Measurements from ENCODE around the gene LMCD1. TPM values are rescaled to one million over a fixed set of nuclear protein-coding genes. Genes with fewer than 3 reads are reported as not detected.

Gene LMCD1
- total RNA-seq, 2 experiments from 2014 or later: 0.36 to 0.55 TPM

DNA sequence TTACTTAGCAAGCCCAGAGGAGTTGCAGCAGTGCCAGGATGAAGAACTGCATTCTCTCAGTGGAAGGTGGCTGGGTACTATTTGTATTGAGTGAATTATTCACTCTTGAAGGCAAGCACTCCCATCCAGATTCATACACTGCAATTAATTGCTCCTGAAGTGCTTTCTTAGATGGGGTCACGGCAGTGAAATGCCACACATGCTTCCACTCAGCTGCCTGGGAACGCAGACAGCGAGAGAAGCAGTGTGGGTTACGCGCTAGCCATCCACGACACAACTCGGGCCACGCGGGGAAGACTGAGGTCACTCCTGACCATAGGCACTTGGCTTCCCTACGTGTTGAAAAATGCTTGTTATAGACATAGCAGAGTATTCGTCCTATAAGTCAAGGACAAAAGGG, 30.8 kb upstream of the LMCD1 start:
- H3K4me1 Mint-ChIP-seq (ENCODE audit: low read depth): no peaks in the 10 kb centered on the region
- H3K27me3 ChIP-seq (ENCODE audit: control insufficient read depth in 1 of 2, insufficient read depth in 2 of 2, low read length in 2 of 2): no peaks in the 10 kb centered on the region
- ChIA-PET POLR2A (no interaction called here), CTCF (no interaction called here)
- no peaks in the 10 kb centered on the region for H3K36me3 Mint-ChIP-seq (ENCODE audit: low read depth)
- H3K27ac ChIP-seq (ENCODE audit: low read depth in 1 of 2, low read length in 2 of 2): no peak overlapping the region
- H3K4me1 ChIP-seq (ENCODE audit: insufficient read depth, low read length): no peaks in the 10 kb centered on the region
- H3K36me3 ChIP-seq (ENCODE audit: insufficient read depth, low read length): no peaks in the 10 kb centered on the region
- H3K9me3 ChIP-seq (ENCODE audit: control insufficient read depth in 1 of 2, insufficient read depth in 1 of 2, low read length in 2 of 2): no peaks in the 10 kb centered on the region
- intact Hi-C loops (cut with DNase I, micrococcal nuclease): no loop called here
- TF ChIP-seq, protein P1, sequence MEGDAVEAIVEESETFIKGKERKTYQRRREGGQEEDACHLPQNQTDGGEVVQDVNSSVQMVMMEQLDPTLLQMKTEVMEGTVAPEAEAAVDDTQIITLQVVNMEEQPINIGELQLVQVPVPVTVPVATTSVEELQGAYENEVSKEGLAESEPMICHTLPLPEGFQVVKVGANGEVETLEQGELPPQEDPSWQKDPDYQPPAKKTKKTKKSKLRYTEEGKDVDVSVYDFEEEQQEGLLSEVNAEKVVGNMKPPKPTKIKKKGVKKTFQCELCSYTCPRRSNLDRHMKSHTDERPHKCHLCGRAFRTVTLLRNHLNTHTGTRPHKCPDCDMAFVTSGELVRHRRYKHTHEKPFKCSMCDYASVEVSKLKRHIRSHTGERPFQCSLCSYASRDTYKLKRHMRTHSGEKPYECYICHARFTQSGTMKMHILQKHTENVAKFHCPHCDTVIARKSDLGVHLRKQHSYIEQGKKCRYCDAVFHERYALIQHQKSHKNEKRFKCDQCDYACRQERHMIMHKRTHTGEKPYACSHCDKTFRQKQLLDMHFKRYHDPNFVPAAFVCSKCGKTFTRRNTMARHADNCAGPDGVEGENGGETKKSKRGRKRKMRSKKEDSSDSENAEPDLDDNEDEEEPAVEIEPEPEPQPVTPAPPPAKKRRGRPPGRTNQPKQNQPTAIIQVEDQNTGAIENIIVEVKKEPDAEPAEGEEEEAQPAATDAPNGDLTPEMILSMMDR (IDR thresholded peaks at IDR 0.05): no peak
- ATAC-seq (ENCODE audit: poor library complexity) (no peak), DNase-seq (no peak)
- no peaks in the 10 kb centered on the region for H3K9me3 Mint-ChIP-seq
- H3K27ac Mint-ChIP-seq: no peak overlapping the region
- H3K27me3 Mint-ChIP-seq: peaks cover 12% of the 10 kb centered on the region
- no peak overlapping the region for H3K4me3 ChIP-seq (ENCODE audit: low read length)
- H3K4me3 Mint-ChIP-seq: no peak overlapping the region

DNA sequence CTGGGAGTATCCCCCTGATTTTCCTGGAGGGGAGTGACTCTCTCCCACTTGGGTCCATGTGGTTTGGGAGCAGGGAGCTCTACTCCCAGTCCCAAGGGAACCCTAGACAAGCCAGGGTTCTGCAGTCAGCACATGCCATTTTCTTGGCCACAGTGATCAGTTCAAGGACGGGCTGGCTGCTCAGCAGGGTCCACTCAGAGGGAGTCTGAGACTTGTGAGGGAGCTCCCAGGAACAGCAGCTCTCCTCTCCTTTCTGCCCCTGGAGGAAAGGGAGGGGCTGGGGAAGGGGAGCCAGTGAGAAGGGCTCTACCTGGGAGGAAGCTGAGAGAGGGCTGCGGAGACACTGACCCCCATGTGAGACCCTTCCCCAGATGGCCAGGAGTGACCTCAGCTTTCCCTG, 29.1 kb upstream of the LMCD1 start:
- Histone ChIP-seq H3K4me3 (ENCODE audit: low read length) (no peak overlapping the region), H3K27me3 (ENCODE audit: control insufficient read depth in 1 of 2, insufficient read depth in 2 of 2, low read length in 2 of 2) (no peaks in the 10 kb centered on the region), H3K9me3 (ENCODE audit: control insufficient read depth in 1 of 2, insufficient read depth in 1 of 2, low read length in 2 of 2) (no peaks in the 10 kb centered on the region), H3K36me3 (ENCODE audit: insufficient read depth, low read length) (no peaks in the 10 kb centered on the region), H3K27ac (ENCODE audit: low read depth in 1 of 2, low read length in 2 of 2) (no peak overlapping the region), H3K4me1 (ENCODE audit: insufficient read depth, low read length) (no peaks in the 10 kb centered on the region)
- no peak for DNase-seq
- TF ChIP-seq, protein P1 (IDR thresholded peaks at IDR 0.05): no peak
- ChIA-PET POLR2A (no interaction called here), CTCF (no interaction called here)
- H3K27ac Mint-ChIP-seq: no peak overlapping the region
- H3K27me3 Mint-ChIP-seq: peaks cover 12% of the 10 kb centered on the region
- H3K4me3 Mint-ChIP-seq: no peak overlapping the region
- no peaks in the 10 kb centered on the region for H3K9me3 Mint-ChIP-seq
- no peak for ATAC-seq (ENCODE audit: poor library complexity)
- intact Hi-C loops (cut with DNase I, micrococcal nuclease): no loop called here
- H3K36me3 Mint-ChIP-seq (ENCODE audit: low read depth): no peaks in the 10 kb centered on the region
- no peaks in the 10 kb centered on the region for H3K4me1 Mint-ChIP-seq (ENCODE audit: low read depth)

DNA sequence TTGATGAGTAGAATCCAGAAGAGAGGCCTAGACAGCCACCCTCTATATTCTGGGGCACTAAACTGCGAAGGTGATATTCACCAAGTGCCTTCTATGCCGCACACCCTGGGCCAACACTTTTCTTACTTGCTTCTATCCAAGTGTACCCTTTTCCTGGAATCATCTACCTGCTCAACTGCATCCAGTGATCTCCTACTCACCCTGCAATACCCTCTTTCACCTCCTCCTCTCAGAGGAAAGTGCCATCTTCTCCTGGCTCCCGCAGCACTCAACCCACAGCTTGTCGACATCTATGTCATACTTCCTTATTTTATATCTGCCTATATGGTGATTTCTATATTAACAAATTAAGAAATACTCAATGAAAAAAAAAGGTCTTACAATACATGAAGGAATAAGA, 28.6 kb upstream of the LMCD1 start:
- CTCF ChIA-PET: no interaction called here
- ATAC-seq (ENCODE audit: poor library complexity): no peak
- no peak overlapping the region for H3K27ac ChIP-seq (ENCODE audit: low read depth in 1 of 2, low read length in 2 of 2)
- no peaks in the 10 kb centered on the region for H3K27me3 ChIP-seq (ENCODE audit: control insufficient read depth in 1 of 2, insufficient read depth in 2 of 2, low read length in 2 of 2)
- intact Hi-C loops (cut with DNase I, micrococcal nuclease): no loop called here
- H3K27ac Mint-ChIP-seq: no peak overlapping the region
- TF ChIP-seq, protein P1 (IDR thresholded peaks at IDR 0.05): no peak
- POLR2A ChIA-PET: no interaction called here
- no peaks in the 10 kb centered on the region for H3K4me1 Mint-ChIP-seq (ENCODE audit: low read depth)
- no peaks in the 10 kb centered on the region for H3K9me3 ChIP-seq (ENCODE audit: control insufficient read depth in 1 of 2, insufficient read depth in 1 of 2, low read length in 2 of 2)
- H3K4me1 ChIP-seq (ENCODE audit: insufficient read depth, low read length): no peaks in the 10 kb centered on the region
- H3K4me3 Mint-ChIP-seq: no peak overlapping the region
- no peaks in the 10 kb centered on the region for H3K36me3 ChIP-seq (ENCODE audit: insufficient read depth, low read length)
- H3K36me3 Mint-ChIP-seq (ENCODE audit: low read depth): no peaks in the 10 kb centered on the region
- H3K4me3 ChIP-seq (ENCODE audit: low read length): no peak overlapping the region
- no peaks in the 10 kb centered on the region for H3K9me3 Mint-ChIP-seq
- H3K27me3 Mint-ChIP-seq: peaks cover 9% of the 10 kb centered on the region
- no peak for DNase-seq
